HUES64 (cell line): ENCODE data around the gene FAM76B. TPM values are rescaled to one million over a fixed set of nuclear protein-coding genes. Genes with fewer than 3 reads are reported as not detected.
"Not testable (repeated sequence)": the region's sequence is repeated elsewhere in the genome, so short reads cannot be mapped to it uniquely, and the experiment has no call there.

Source experiments
- H3K27ac ChIP-seq: 2 replicates; pipeline ENCODE4 v1.7.0; 2013; ENCODE audit warnings: low read depth, low read length, inconsistent platforms
- H3K27me3 ChIP-seq: 2 replicates; pipeline ENCODE4 v1.6.1; 2013; ENCODE audit warnings: mild to moderate bottlenecking, low read length; ENCODE audit not compliant: insufficient read depth
- H3K36me3 ChIP-seq: 2 replicates; pipeline ENCODE4 v1.6.1; 2013; ENCODE audit warnings: mild to moderate bottlenecking, low read length; ENCODE audit not compliant: insufficient read depth
- H3K4me1 ChIP-seq: 2 replicates; pipeline ENCODE4 v1.6.1; 2013; ENCODE audit warnings: mild to moderate bottlenecking, low read length, moderate library complexity; ENCODE audit not compliant: insufficient read depth
- H3K4me3 ChIP-seq: 2 replicates; pipeline ENCODE4 v1.5.1; 2013; ENCODE audit warnings: mild to moderate bottlenecking, low read length, moderate library complexity
- H3K9ac ChIP-seq: 2 replicates; pipeline ENCODE4 v1.6.1; 2013; ENCODE audit warnings: mild to moderate bottlenecking, low read depth, low read length
- H3K9me3 ChIP-seq: 2 replicates; pipeline ENCODE4 v1.6.1; 2013; ENCODE audit warnings: low read depth, low read length; ENCODE audit not compliant: insufficient read depth
- WGBS: fragments of 150-250, 120-280 bp; methylation state at CpG from one replicate; pipeline ENCODE4 v1.1.7; 2013; ENCODE audit warnings: missing lambda C conversion rate; 5-methylcytosine and 5-hydroxymethylcytosine counted together
- polyA plus RNA-seq, 2 experiments: library from polyadenylated mRNA; stranded (reverse); fragments of 50-300 nt; gene quantifications; one replicate each; pipeline ENCODE4 v1.2.3, GENCODE V29; 2013

Gene FAM76B
- polyA plus RNA-seq (2013, experiment 1 of 2): 24.0 TPM
- polyA plus RNA-seq (2013, experiment 2 of 2): 27.2 TPM

GRCh38 chr11:95789506-95790122, at the start of gene FAM76B:
TSS of gene FAM76B (minus strand) at chr11:95789782. CDS start at chr11:95789478, 304 bp downstream.
- Histone ChIP-seq H3K9me3 (no peaks in the 10 kb centered on the region), H3K27me3 (no peaks in the 10 kb centered on the region), H3K36me3 (peaks cover 34% of the 10 kb centered on the region), H3K4me3 (peak within 1 kb of the TSS; percentile 87), H3K9ac (peak within 1 kb of the TSS; percentile 94), H3K4me1 (peaks cover 11% of the 10 kb centered on the region), H3K27ac (peak within 1 kb of the TSS; percentile 96)
- 1% methylated on average over 61 of the region's 62 CpGs for WGBS

GRCh38 chr11:95835768-95836488, 46.3 kb upstream of the FAM76B start:
- H3K27me3 ChIP-seq: no peaks in the 10 kb centered on the region
- H3K4me3 ChIP-seq: no peak overlapping the region
- H3K4me1 ChIP-seq: no peaks in the 10 kb centered on the region
- peaks cover 99% of the 10 kb centered on the region for H3K36me3 ChIP-seq
- no peak overlapping the region for H3K27ac ChIP-seq
- no peaks in the 10 kb centered on the region for H3K9me3 ChIP-seq
- 40% methylated on average over 2 of the region's 3 CpGs for WGBS
- H3K9ac ChIP-seq: no peak overlapping the region

DNA sequence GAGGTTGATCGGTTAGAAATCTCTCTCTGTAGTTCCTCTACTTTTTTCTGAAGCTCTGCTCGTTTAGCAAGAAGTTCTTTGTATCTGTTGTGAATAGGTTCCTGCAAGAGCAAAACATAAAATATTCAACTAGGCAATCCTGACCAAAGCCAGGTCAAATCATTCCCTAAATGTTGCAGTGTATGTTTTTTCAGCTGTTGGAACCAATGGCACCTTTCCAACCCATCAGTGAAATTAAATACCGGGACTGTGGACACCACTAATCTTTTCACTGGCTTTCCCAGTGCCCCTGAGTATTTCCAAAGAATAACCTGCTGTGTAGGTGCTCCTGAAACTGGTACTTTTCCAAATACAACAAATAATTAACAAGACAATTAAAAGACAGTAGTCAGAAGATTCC, 45.8 kb upstream of the FAM76B start:
- Histone ChIP-seq H3K27me3 (no peaks in the 10 kb centered on the region), H3K4me3 (no peak overlapping the region), H3K27ac (no peak overlapping the region), H3K9ac (no peak overlapping the region), H3K36me3 (peaks cover 99% of the 10 kb centered on the region), H3K9me3 (no peaks in the 10 kb centered on the region), H3K4me1 (no peaks in the 10 kb centered on the region)
- WGBS: 92% methylated on average over 3 of the region's 3 CpGs

DNA sequence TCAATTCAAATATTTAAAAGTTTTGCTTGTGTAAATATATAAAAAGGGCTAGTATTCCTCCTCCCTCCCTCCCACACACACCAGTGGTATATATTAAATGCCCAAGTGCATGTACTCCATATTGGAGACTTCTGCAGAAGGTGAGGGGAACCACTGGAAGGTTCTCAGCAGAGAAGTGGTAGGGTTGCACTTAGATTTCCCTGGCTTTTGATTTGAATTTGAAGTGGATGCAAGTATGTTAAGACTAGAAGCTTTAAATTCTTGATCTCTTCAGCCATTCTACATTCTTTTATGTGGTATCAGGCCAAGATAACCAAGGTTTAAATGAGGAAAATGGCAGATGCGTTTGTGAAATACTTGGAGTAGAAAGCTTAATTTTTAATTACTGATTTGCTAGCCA, 43.8 kb upstream of the FAM76B start:
- Histone ChIP-seq H3K9ac (no peak overlapping the region), H3K27me3 (no peaks in the 10 kb centered on the region), H3K27ac (no peak overlapping the region), H3K4me1 (no peaks in the 10 kb centered on the region), H3K36me3 (peaks cover 97% of the 10 kb centered on the region), H3K4me3 (no peak overlapping the region), H3K9me3 (no peaks in the 10 kb centered on the region)
- 100% methylated on average over 1 of the region's 1 CpG for WGBS

GRCh38 chr11:95832763-95833162, 43.2 kb upstream of the FAM76B start:
- no peaks in the 10 kb centered on the region for H3K4me1 ChIP-seq
- H3K27me3 ChIP-seq: no peaks in the 10 kb centered on the region
- WGBS: 97% methylated on average over 3 of the region's 3 CpGs
- no peaks in the 10 kb centered on the region for H3K9me3 ChIP-seq
- no peak overlapping the region for H3K27ac ChIP-seq
- H3K9ac ChIP-seq: no peak overlapping the region
- H3K36me3 ChIP-seq: peaks cover 97% of the 10 kb centered on the region
- no peak overlapping the region for H3K4me3 ChIP-seq

GRCh38 chr11:95831198-95831883, 41.8 kb upstream of the FAM76B start:
- H3K9me3 ChIP-seq: no peaks in the 10 kb centered on the region
- peaks cover 92% of the 10 kb centered on the region for H3K36me3 ChIP-seq
- H3K9ac ChIP-seq: no peak overlapping the region
- no peak overlapping the region for H3K4me3 ChIP-seq
- no peak overlapping the region for H3K27ac ChIP-seq
- 95% methylated on average over 1 of the region's 2 CpGs for WGBS
- no peaks in the 10 kb centered on the region for H3K4me1 ChIP-seq
- no peaks in the 10 kb centered on the region for H3K27me3 ChIP-seq

GRCh38 chr11:95829580-95830259, 40.1 kb upstream of the FAM76B start:
- no peak overlapping the region for H3K27ac ChIP-seq
- no CpG with 5 or more reads among the region's 1 CpG for WGBS
- no peak overlapping the region for H3K9ac ChIP-seq
- no peak overlapping the region for H3K4me3 ChIP-seq
- H3K9me3 ChIP-seq: no peaks in the 10 kb centered on the region
- H3K27me3 ChIP-seq: no peaks in the 10 kb centered on the region
- no peaks in the 10 kb centered on the region for H3K4me1 ChIP-seq
- peaks cover 89% of the 10 kb centered on the region for H3K36me3 ChIP-seq

GRCh38 chr11:95827696-95828095, 38.1 kb upstream of the FAM76B start:
- H3K36me3 ChIP-seq: peaks cover 88% of the 10 kb centered on the region
- H3K9me3 ChIP-seq: no peaks in the 10 kb centered on the region
- no peak overlapping the region for H3K27ac ChIP-seq
- no peak overlapping the region for H3K4me3 ChIP-seq
- no peak overlapping the region for H3K9ac ChIP-seq
- 95% methylated on average over 4 of the region's 4 CpGs for WGBS
- H3K4me1 ChIP-seq: no peaks in the 10 kb centered on the region
- H3K27me3 ChIP-seq: no peaks in the 10 kb centered on the region

- 97% methylated on average over 2 of the region's 2 CpGs for WGBS
- Histone ChIP-seq H3K9ac (no peak overlapping the region), H3K9me3 (no peaks in the 10 kb centered on the region), H3K4me3 (no peak overlapping the region), H3K27me3 (no peaks in the 10 kb centered on the region), H3K27ac (no peak overlapping the region), H3K4me1 (no peaks in the 10 kb centered on the region), H3K36me3 (peaks cover 90% of the 10 kb centered on the region)
These were observed 32.1 kb upstream of the FAM76B start for GRCh38 chr11:95821640-95822039.

- Histone ChIP-seq H3K9ac (no peak overlapping the region), H3K9me3 (no peaks in the 10 kb centered on the region), H3K27ac (no peak overlapping the region), H3K4me3 (no peak overlapping the region), H3K4me1 (no peaks in the 10 kb centered on the region), H3K27me3 (no peaks in the 10 kb centered on the region), H3K36me3 (peaks cover 79% of the 10 kb centered on the region)
- 100% methylated on average over 2 of the region's 2 CpGs for WGBS
These were observed 26.5 kb upstream of the FAM76B start for GRCh38 chr11:95816037-95816436.

- WGBS: 89% methylated on average over 4 of the region's 4 CpGs
- not testable (repeated sequence) for H3K4me1 ChIP-seq, H3K9ac ChIP-seq, H3K27ac ChIP-seq, H3K4me3 ChIP-seq, H3K27me3 ChIP-seq
- H3K9me3 ChIP-seq: peaks cover 12% of the 10 kb centered on the region
- peaks cover 48% of the 10 kb centered on the region for H3K36me3 ChIP-seq
These were observed 21.5 kb upstream of the FAM76B start for GRCh38 chr11:95811052-95811451.
